ENCODE data around the gene ARHGAP32.
"Not testable (repeated sequence)": the region's sequence is repeated elsewhere in the genome, so short reads cannot be mapped to it uniquely, and the experiment has no call there.

DNA sequence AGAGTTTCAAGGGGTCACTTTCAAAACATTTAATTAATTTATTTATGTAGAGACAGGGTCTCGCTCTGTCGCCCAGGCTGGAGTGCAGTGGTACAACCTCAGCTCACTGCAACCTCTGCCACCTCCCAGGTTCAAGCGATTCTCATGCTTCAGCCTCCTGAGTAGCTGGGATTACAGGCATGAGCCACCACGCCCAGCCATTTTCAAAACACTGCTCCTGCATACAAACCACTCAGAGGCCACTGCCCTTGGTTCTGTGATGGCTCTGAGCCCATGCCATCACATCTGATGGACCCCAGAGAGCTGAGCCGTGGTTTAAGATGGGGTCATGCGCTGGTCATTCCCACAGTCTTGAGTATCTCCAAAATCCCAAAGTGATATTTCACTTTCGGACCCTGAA lies 272.5 kb downstream of the ARHGAP32 start:
- TF ChIP-seq, protein P1, sequence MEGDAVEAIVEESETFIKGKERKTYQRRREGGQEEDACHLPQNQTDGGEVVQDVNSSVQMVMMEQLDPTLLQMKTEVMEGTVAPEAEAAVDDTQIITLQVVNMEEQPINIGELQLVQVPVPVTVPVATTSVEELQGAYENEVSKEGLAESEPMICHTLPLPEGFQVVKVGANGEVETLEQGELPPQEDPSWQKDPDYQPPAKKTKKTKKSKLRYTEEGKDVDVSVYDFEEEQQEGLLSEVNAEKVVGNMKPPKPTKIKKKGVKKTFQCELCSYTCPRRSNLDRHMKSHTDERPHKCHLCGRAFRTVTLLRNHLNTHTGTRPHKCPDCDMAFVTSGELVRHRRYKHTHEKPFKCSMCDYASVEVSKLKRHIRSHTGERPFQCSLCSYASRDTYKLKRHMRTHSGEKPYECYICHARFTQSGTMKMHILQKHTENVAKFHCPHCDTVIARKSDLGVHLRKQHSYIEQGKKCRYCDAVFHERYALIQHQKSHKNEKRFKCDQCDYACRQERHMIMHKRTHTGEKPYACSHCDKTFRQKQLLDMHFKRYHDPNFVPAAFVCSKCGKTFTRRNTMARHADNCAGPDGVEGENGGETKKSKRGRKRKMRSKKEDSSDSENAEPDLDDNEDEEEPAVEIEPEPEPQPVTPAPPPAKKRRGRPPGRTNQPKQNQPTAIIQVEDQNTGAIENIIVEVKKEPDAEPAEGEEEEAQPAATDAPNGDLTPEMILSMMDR (IDR thresholded peaks at IDR 0.05; ENCODE audit: low read depth, low read length), result not testable (repeated sequence)
- not testable (repeated sequence) for TF ChIP-seq POLR2A (IDR thresholded peaks at IDR 0.05; ENCODE audit: extremely low read depth, insufficient read length); MYC (IDR thresholded peaks at IDR 0.05; ENCODE audit: low read depth, low read length)

All from NB4 (cell line).